PC-3 (cell line): ENCODE data around the gene DBP. TPM values are rescaled to one million over a fixed set of nuclear protein-coding genes. Genes with fewer than 3 reads are reported as not detected.
"Not testable (repeated sequence)": the region's sequence is repeated elsewhere in the genome, so short reads cannot be mapped to it uniquely, and the experiment has no call there.

Experiments used
- ATAC-seq: fragments of 200-7000 bp; cut with Tn5 transposase; 2 replicates; pipeline ENCODE4 v1.9.1; 2020; ENCODE audit warnings: mild to moderate bottlenecking, moderate library complexity
- Bru-seq: library from RNA; stranded (reverse); fragments of 400-500 nt; gene quantifications from one replicate; lab custom pipeline; 2021; lab: Mats Ljungman, UMichigan
- BruChase-seq, 2 experiments: library from RNA; stranded (reverse); fragments of 400-500 nt; gene quantifications; one replicate each; lab custom pipeline; 2021; lab: Mats Ljungman, UMichigan
- BruUV-seq: library from RNA; stranded (reverse); fragments of 400-500 nt; replicated peaks from 2 replicates; lab custom pipeline; 2021; lab: Mats Ljungman, UMichigan
- CTCF ChIA-PET: fragments of 300-600 bp; sonication (Branson Sonifier 250); formaldehyde crosslinking; loops from one replicate; lab custom pipeline; 2022; ENCODE audit warnings: antibody characterized with exemption; lab: Charles Lee
- POLR2A ChIA-PET: fragments of 300-600 bp; sonication (Branson Sonifier 250); formaldehyde crosslinking; loops from one replicate; lab custom pipeline; 2022; ENCODE audit warnings: antibody characterized with exemption; ENCODE audit not compliant: unreplicated experiment; lab: Charles Lee
- DNase-seq: peaks from one replicate; pipeline ENCODE4 v3.0.0-alpha.2; 2015
- H2AFZ ChIP-seq: fragments of 300-600 bp; sonication (generic); 2 replicates; pipeline ENCODE4 v1.6.0; 2016; ENCODE audit warnings: antibody characterized with exemption, low read length
- H3F3A ChIP-seq: fragments of 300-600 bp; sonication (generic); one replicate; pipeline ENCODE4 v1.6.0; 2017; ENCODE audit warnings: antibody characterized with exemption, low read length, control low read depth, mild to moderate bottlenecking; ENCODE audit not compliant: unreplicated experiment
- H3K27ac ChIP-seq: fragments of 300-600 bp; sonication (generic); 2 replicates; pipeline ENCODE4 v1.5.1; 2016; ENCODE audit warnings: mild to moderate bottlenecking, low read length
- H3K27me3 ChIP-seq: fragments of 300-600 bp; sonication (generic); 2 replicates; pipeline ENCODE4 v1.6.1; 2016; ENCODE audit warnings: low read length, mixed read lengths
- H3K36me3 ChIP-seq: fragments of 300-600 bp; sonication (generic); 2 replicates; pipeline ENCODE4 v1.6.1; 2016; ENCODE audit warnings: low read depth, mixed run types, low read length, mixed read lengths
- H3K4me1 ChIP-seq: fragments of 300-600 bp; sonication (generic); 2 replicates; pipeline ENCODE4 v1.5.1; 2016; ENCODE audit warnings: low read length; ENCODE audit not compliant: insufficient read depth
- H3K4me2 ChIP-seq: fragments of 300-600 bp; sonication (generic); 2 replicates; pipeline ENCODE4 v1.6.0; 2016; ENCODE audit warnings: low read length
- H3K4me3 ChIP-seq: fragments of 300-600 bp; sonication (generic); 2 replicates; pipeline ENCODE4 v1.5.1; 2016; ENCODE audit warnings: mild to moderate bottlenecking, low read length, mixed read lengths
- H3K79me2 ChIP-seq: fragments of 300-600 bp; sonication (generic); 2 replicates; pipeline ENCODE4 v1.6.1; 2017; ENCODE audit warnings: low read length, mixed read lengths
- H3K9ac ChIP-seq: fragments of 300-600 bp; sonication (generic); 2 replicates; pipeline ENCODE4 v1.6.0; 2016; ENCODE audit warnings: mild to moderate bottlenecking, low read length
- H3K9me2 ChIP-seq: fragments of 300-600 bp; sonication (generic); replicated peaks from 2 replicates; pipeline ENCODE4 v1.6.1; 2016; ENCODE audit warnings: mixed run types, low read length, mixed read lengths
- H3K9me3 ChIP-seq: fragments of 300-600 bp; sonication (generic); 2 replicates; pipeline ENCODE4 v1.6.1; 2016; ENCODE audit warnings: low read length, mixed read lengths
- H4K20me1 ChIP-seq: fragments of 300-600 bp; sonication (generic); 2 replicates; pipeline ENCODE4 v1.6.1; 2016; ENCODE audit warnings: low read length, mixed read lengths
- CTCF ChIP-seq: fragments of 300-600 bp; sonication (generic); conservative IDR thresholded peaks from 2 replicates; pipeline ENCODE4 v1.5.1; 2017; ENCODE audit warnings: antibody characterized with exemption, low read depth, mild to moderate bottlenecking, low read length
- EZH2 ChIP-seq: fragments of 300-600 bp; sonication (generic); IDR thresholded peaks from one replicate; pipeline ENCODE4 v1.6.1; 2017; ENCODE audit warnings: antibody characterized with exemption, mild to moderate bottlenecking, low read length; ENCODE audit not compliant: unreplicated experiment
- EZH2phosphoT487 ChIP-seq: fragments of 300-600 bp; sonication (generic); IDR thresholded peaks from 2 replicates; pipeline ENCODE4 v1.6.1; 2018; ENCODE audit warnings: mild to moderate bottlenecking, antibody characterized with exemption, low read length, borderline replicate concordance
- intact Hi-C: fragments of 100-400 bp; cut with micrococcal nuclease; formaldehyde crosslinking; loops from 2 replicates; pipeline ENCODE4 v1.9.0; 2023
- long read RNA-seq: library from polyadenylated mRNA; unstranded; transcript quantifications from one replicate; pipeline ENCODE4 v2.0.0, GENCODE V29; 2021; ENCODE audit not compliant: unreplicated experiment
- total RNA-seq: library from RNA; depleted of rRNA; stranded (reverse); fragments of >200 nt; gene quantifications from 2 replicates; pipeline ENCODE4 v1.2.3, GENCODE V29; 2014; rRNA removed

The DBP gene
- total RNA-seq (9.0 and 12.2 TPM in 2 replicates), Bru-seq, nascent RNA (percentile 48 among the genes with signal in this experiment), BruChase-seq, experiment 1, labeled RNA remaining after a 6-hour chase (percentile 52 among the genes with signal in this experiment), BruChase-seq, experiment 2, labeled RNA remaining after a 2-hour chase (percentile 49 among the genes with signal in this experiment)
- long read RNA-seq, transcript DBP-201 (4 exons, 2,229 nt), result major isoform, 7 of 11 reads
- long read RNA-seq, partial matches to known transcripts, result 1 of 11 reads
- long read RNA-seq, other reads (novel, unspliced or antisense), result 2 of 11 reads

DNA sequence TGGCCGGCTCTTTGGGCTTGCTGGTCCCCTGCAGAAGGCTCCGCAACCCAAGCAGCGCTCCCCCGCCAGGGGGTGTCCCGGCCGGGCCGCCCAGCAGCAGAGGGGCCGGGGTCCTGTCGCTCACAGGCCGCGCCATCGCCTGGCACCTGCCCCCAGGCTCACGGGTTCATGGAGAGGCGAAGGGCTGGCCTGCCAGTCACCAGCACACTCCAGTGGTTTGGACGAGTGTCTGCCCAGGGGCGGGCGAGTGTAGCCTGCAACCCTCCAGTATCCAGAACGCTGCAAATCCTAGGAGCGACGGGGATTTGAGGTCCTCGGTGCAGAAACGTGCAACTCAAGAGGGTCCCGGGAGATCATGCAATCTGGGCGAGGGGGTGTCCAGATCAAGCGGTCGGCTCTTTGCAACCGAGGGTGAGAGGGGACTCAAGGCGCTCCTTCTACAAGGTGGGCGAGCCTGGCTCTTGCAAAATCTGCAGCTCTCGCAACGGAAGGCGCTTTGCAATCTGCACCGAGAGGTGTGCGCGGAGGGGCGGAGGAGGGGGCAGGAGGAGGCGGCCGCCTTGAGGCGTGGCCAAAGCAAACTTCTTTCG is at the start of gene DBP:
DBP (minus strand) TSS at position 521 of the 590 bp plus-strand sequence; CDS start at position 136, 385 bp downstream.
- Histone ChIP-seq H3K9ac (peak within 1 kb of the TSS; percentile 67), H3K9me3 (no peaks in the 10 kb centered on the region), H3F3A (peaks cover 3% of the 10 kb centered on the region), H3K4me3 (peak within 1 kb of the TSS; percentile 80), H2AFZ (peak within 1 kb of the TSS; percentile 94), H3K27me3 (no peaks in the 10 kb centered on the region), H3K4me2 (peak within 1 kb of the TSS; percentile 96), H4K20me1 (no peaks in the 10 kb centered on the region), H3K4me1 (peaks cover 24% of the 10 kb centered on the region), H3K9me2 (no peaks in the 10 kb centered on the region), H3K36me3 (no peaks in the 10 kb centered on the region), H3K27ac (peak within 1 kb of the TSS; percentile 67), H3K79me2 (no peaks in the 10 kb centered on the region)
- no TSS peak for BruUV-seq
- TF ChIP-seq EZH2, result no peak
- no peak for TF ChIP-seq EZH2phosphoT487
- DNase-seq (peak; percentile 49), ATAC-seq (peak; percentile 19)
- POLR2A ChIA-PET, result interaction anchor here (0.6 kb wide), 1 partner anchor 94 kb away, joined by 4 read pairs; no protein-coding TSS in a partner anchor
- intact Hi-C loops, result loop anchor here (1.0 kb wide), 1 partner anchor 18 kb away; the partner anchor contains the start of genes RPL18 and SPHK2
- CTCF ChIA-PET, result interaction anchor here (0.7 kb wide), 1 partner anchor 9 kb away, joined by 5 read pairs; the partner anchor contains the start of gene CA11

DNA sequence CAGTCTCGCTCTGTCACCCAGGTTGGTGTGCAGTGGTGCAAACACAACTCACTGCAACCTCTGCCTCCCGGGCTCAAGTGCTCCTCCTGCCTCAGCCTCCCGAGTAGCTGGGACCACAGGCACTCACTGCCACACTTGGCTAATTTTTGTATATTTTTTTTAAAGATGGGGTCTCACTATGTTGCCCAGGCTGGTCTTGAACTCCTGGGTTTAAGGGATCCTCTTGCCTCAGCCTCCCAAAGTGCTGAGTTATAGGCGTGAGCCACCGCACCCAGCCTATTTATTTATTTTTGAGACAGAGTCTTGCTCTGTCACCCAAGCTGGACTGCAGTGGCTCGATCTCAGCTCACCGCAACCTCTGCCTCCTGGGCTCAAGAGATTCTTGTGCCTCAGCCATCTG is 49.5 kb upstream of the DBP start:
- not testable (repeated sequence) for BruUV-seq

GRCh38 chr19:48686088-48686487 is 48.9 kb upstream of the DBP start:
- Histone ChIP-seq H3K27ac (no peak overlapping the region), H2AFZ (no peak overlapping the region), H3K27me3 (no peaks in the 10 kb centered on the region), H3F3A (no peaks in the 10 kb centered on the region), H3K9me2 (no peaks in the 10 kb centered on the region), H3K9ac (no peak overlapping the region), H3K4me1 (peaks cover 3% of the 10 kb centered on the region; the same call in 1 of the 2 replicates), H3K79me2 (no peaks in the 10 kb centered on the region), H3K9me3 (no peaks in the 10 kb centered on the region), H4K20me1 (no peaks in the 10 kb centered on the region), H3K4me3 (no peak overlapping the region), H3K36me3 (no peaks in the 10 kb centered on the region), H3K4me2 (no peak overlapping the region)
- intact Hi-C loops, result no loop called here
- DNase-seq, result peak; percentile 43
- ChIA-PET CTCF (no interaction called here), POLR2A (no interaction called here)
- TF ChIP-seq EZH2phosphoT487, result no peak
- no peak for TF ChIP-seq CTCF
- TF ChIP-seq EZH2, result no peak
- no TSS peak for BruUV-seq
- no peak for ATAC-seq

More for the DNA sequence above, 49.5 kb upstream of the DBP start:
- H3K27ac ChIP-seq, intact Hi-C loops, H3K79me2 ChIP-seq, H3K4me2 ChIP-seq, ATAC-seq, POLR2A ChIA-PET, H3K9me3 ChIP-seq, H3F3A ChIP-seq, H2AFZ ChIP-seq, H3K9me2 ChIP-seq, CTCF ChIA-PET, H4K20me1 ChIP-seq, H3K4me1 ChIP-seq, H3K36me3 ChIP-seq, H3K4me3 ChIP-seq, H3K27me3 ChIP-seq, DNase-seq, H3K9ac ChIP-seq: not testable (repeated sequence)
